Heart right ventricle (tissue), 16 donors: ENCODE results near the gene KMT2D. TPM values are rescaled to one million over a fixed set of nuclear protein-coding genes. Genes with fewer than 3 reads are reported as not detected.

Experiments
- ATAC-seq, 8 donors: fragments of 200-7000 bp; cut with Tn5 transposase; one replicate each; pipeline ENCODE4 v1.9.1; 2020; ENCODE audit warnings: mild to moderate bottlenecking in 8 of 8, moderate library complexity in 8 of 8, moderate number of reproducible peaks in 1 of 8
- DNase-seq, 2 donors: peaks; one replicate each; pipeline ENCODE4 v3.0.0-alpha.2; 2020
- H3K27ac ChIP-seq, 10 donors: fragments of 200-600 bp; sonication (generic) in 2 of 10; one replicate each; pipeline versions ENCODE4 v1.5.0 to v1.8.0; 2020 to 2022; ENCODE audit warnings: mild to moderate bottlenecking in 3 of 10
- H3K27me3 ChIP-seq, 7 donors: fragments of 200-600 bp; one replicate each; pipeline ENCODE4 v1.8.0; 2021 to 2022; ENCODE audit warnings: mild to moderate bottlenecking in 2 of 7
- H3K36me3 ChIP-seq, 9 donors: fragments of 200-600 bp; sonication (generic) in 1 of 9; one replicate each; pipeline versions ENCODE4 v1.5.0 to v1.8.0; 2020 to 2022; ENCODE audit warnings: mild to moderate bottlenecking in 2 of 9
- H3K4me1 ChIP-seq, 9 donors: fragments of 200-600 bp; sonication (generic) in 1 of 9; one replicate each; pipeline versions ENCODE4 v1.5.0 to v1.8.0; 2020 to 2022; ENCODE audit warnings: mild to moderate bottlenecking in 4 of 9
- H3K4me3 ChIP-seq, 10 donors: fragments of 200-600 bp; sonication (generic) in 2 of 10; one replicate each; pipeline versions ENCODE4 v1.5.0 to v1.8.0; 2020 to 2022; ENCODE audit warnings: mild to moderate bottlenecking in 7 of 10, moderate library complexity in 2 of 10
- H3K9me3 ChIP-seq, 11 donors: fragments of 200-600 bp in 10 of 11; sonication (generic) in 2 of 11; one replicate each; pipeline versions ENCODE4 v1.5.0 to v1.8.0; 2013 to 2022; ENCODE audit warnings: mild to moderate bottlenecking in 2 of 11, control low read depth in 1 of 11, moderate library complexity in 1 of 11
- CTCF ChIP-seq, 9 donors: fragments of 200-600 bp; sonication (generic) in 2 of 9; IDR thresholded peaks; one replicate each; pipeline versions ENCODE4 v1.5.0 to v1.8.0; 2021 to 2022; ENCODE audit warnings: antibody characterized with exemption in 9 of 9, mild to moderate bottlenecking in 5 of 9, moderate library complexity in 1 of 9
- WGBS, 2 donors: extraction: QIAGEN DNeasy Blood & Tissue Kit; methylation state at CpG; one replicate each; pipeline ENCODE4 v1.1.7; 2013; ENCODE audit warnings: inconsistent platforms in 1 of 2; 5-methylcytosine and 5-hydroxymethylcytosine counted together
- intact Hi-C, 10 donors: fragments of 100-400 bp; cut with DNase I; formaldehyde crosslinking; loops; one replicate each; pipeline versions ENCODE4 v1.11.1 to v1.14.2; 2022
- polyA plus RNA-seq, 2 donors: library from polyadenylated mRNA; stranded (reverse); fragments of 200-250 nt; gene quantifications; one replicate each; pipeline ENCODE4 v1.2.3, GENCODE V29; 2013
- total RNA-seq, 10 donors: library from RNA; stranded (reverse); fragmentation: NEBNext Ultra II Directional in 3 of 10; extraction: Animal tissue kit (Norgen Biotek cat#: 25700) in 3 of 10; gene quantifications; one replicate each; pipeline versions ENCODE4 v1.2.1 to v1.2.4, GENCODE V29; 2021 to 2023
- donor health status: Arrhythmogenic right ventricular cardiomyopathy.
- donor health status: ischemic (EF 13 %, LVEDD 7.1; RV severe dilation, severe dysfunction).
- donor health status: healthy with polysubstance abuse.
- donor health status: DM: no; HTN: yes; CAD: no.
- donor health status: DM: no; HTN: no; CAD: no.
- donor health status: ischemic (EF 25% LVEDD 6.9; RV normal size, moderate dysfunction).
- donor health status: ischemic (EF 25% LVEDD 5.7; RV mildly dilated, moderate dysfunction).
- donor health status: healthy.
- donor health status: DM: yes; HTN: yes; CAD: no.
- donor health status: Ischemic cardiomyopathy.
- donor health status: ischemic (EF 35%, LVEDD 5.7; RV mildly dilated, moderate dysfunction).
- donor health status: nonischemic (EF 11% LVEDD 7.7; RV severe dilation, severe dysfunction).
- donor health status: DM: yes; HTN: yes; CAD: no.
- donor health status: PGD.
- donor health status: ischemic (EF 29% LVEDD 5.4; RV normal size, mild dysfunction).
- donor health status: nonischemic (EF 23%, LVEDD 6.1; RV moderate dilation, normal function).

Gene KMT2D
- total and polyA plus RNA-seq, 12 donors, result 9.6 to 65.3 (median 54.2) TPM

DNA sequence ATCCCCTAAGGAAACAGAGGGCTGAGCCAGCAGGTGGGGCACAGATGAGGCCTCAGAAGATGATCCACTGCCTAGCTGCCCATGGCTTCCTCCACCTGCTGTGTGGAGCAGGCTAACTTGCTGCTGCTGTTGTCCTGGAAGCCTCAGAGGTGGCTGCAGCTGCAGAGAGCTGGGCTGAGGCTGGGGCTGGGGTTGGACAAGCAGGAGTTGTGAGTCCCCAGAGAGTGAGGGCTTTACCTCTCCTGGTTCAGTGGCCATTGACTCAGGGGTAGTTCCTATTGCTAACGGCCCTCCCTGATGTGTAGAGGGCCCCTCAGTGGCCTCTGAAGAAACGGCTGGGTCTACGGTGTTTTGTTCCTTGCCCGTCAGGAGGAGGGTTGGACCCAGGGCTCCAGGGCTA, 28.3 kb downstream of the KMT2D start:
- Histone ChIP-seq H3K4me3 (no peak overlapping the region), H3K36me3 (peaks cover 0 to 100% (median 78%) of the 10 kb centered on the region in 9 donors), H3K27me3 (no peaks in the 10 kb centered on the region), H3K9me3 (no peaks in the 10 kb centered on the region), H3K27ac (no peak overlapping the region), H3K4me1 (peaks cover 0 to 15% (median 3%) of the 10 kb centered on the region in 9 donors)
- DNase-seq (peak in 1 of 2 donors; percentile 3), ATAC-seq (no peak)
- TF ChIP-seq CTCF (IDR thresholded peaks at IDR 0.05), result no peak
- intact Hi-C loops, result no loop called here
- WGBS, 2 donors, result 79 to 88% methylated on average over 4 of the region's 4 CpGs

- intact Hi-C loops, result no loop called here
- TF ChIP-seq CTCF (IDR thresholded peaks at IDR 0.05), result no peak
- DNase-seq (peak in 1 of 2 donors; percentile 8), ATAC-seq (peak in 3 of 8 donors; percentile 2 to 13 (median 7))
- H3K27ac ChIP-seq, result peak overlapping the region in 1 of 10 donors; percentile 4
- peaks cover 0 to 100% (median 78%) of the 10 kb centered on the region in 9 donors for H3K36me3 ChIP-seq
- H3K27me3 ChIP-seq, result no peaks in the 10 kb centered on the region
- WGBS, 2 donors, result 85 to 88% methylated on average over 8 of the region's 8 CpGs
- H3K9me3 ChIP-seq, result no peaks in the 10 kb centered on the region
- H3K4me1 ChIP-seq, result peaks cover 0 to 15% (median 0%) of the 10 kb centered on the region in 9 donors
- no peak overlapping the region for H3K4me3 ChIP-seq
Observed at GRCh38 chr12:49031573-49032161, 28.9 kb downstream of the KMT2D start.

GRCh38 chr12:49030714-49031572, 29.7 kb downstream of the KMT2D start:
- 95 to 96% methylated on average over 19 of the region's 19 CpGs for WGBS, 2 donors
- ATAC-seq, result peak in 1 of 8 donors; percentile 2
- intact Hi-C loops, result no loop called here
- no peak for DNase-seq
- peaks cover 0 to 100% (median 82%) of the 10 kb centered on the region in 9 donors for H3K36me3 ChIP-seq
- H3K27ac ChIP-seq, result no peak overlapping the region
- TF ChIP-seq CTCF (IDR thresholded peaks at IDR 0.05), result no peak
- no peak overlapping the region for H3K4me3 ChIP-seq
- H3K27me3 ChIP-seq, result no peaks in the 10 kb centered on the region
- H3K9me3 ChIP-seq, result no peaks in the 10 kb centered on the region
- H3K4me1 ChIP-seq, result peaks cover 0 to 15% (median 0%) of the 10 kb centered on the region in 9 donors

DNA sequence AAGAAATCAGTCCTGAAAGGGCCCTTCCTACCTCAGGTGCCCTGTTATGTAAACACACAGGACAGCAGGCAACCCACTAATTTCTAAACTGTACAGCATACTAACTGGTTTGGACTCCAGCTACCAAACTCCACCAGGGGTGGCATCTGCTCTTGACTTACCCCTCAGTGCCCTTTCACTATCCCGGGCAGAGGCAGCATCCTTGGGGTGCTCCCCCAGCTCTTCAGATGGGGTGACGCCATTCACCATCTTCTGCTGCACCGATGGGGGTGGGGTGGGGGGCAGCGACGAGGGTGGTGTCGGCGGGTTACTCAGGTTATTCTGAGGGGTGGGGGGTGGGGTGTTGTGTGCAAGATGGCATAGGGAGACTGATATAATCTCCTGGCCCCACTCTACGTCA, 30.5 kb downstream of the KMT2D start:
- H3K36me3 ChIP-seq, result peaks cover 0 to 100% (median 83%) of the 10 kb centered on the region in 9 donors
- TF ChIP-seq CTCF (IDR thresholded peaks at IDR 0.05), result no peak
- ATAC-seq (no peak), DNase-seq (no peak)
- no peak overlapping the region for H3K4me3 ChIP-seq
- H3K9me3 ChIP-seq, result no peaks in the 10 kb centered on the region
- H3K27me3 ChIP-seq, result no peaks in the 10 kb centered on the region
- no peak overlapping the region for H3K27ac ChIP-seq
- WGBS, 2 donors, result 90 to 93% methylated on average over 8 of the region's 8 CpGs
- intact Hi-C loops, result no loop called here
- H3K4me1 ChIP-seq, result peaks cover 0 to 15% (median 0%) of the 10 kb centered on the region in 9 donors
